Left lung (tissue), 10 donors: ENCODE measurements around the gene KLHL25. TPM values are rescaled to one million over a fixed set of nuclear protein-coding genes. Genes with fewer than 3 reads are reported as not detected.
A peak's percentile ranks its signal among the peaks of the same experiment; 100 is the strongest.

Experiments used
- ATAC-seq: fragments of 200-7000 bp; cut with Tn5 transposase; one replicate; pipeline ENCODE4 v1.9.1; 2020; ENCODE audit warnings: moderate library complexity
- DNase-seq, 4 donors: peaks; one replicate each; pipeline ENCODE4 v3.0.0-alpha.2; 2013 to 2020
- H3K27ac ChIP-seq, 2 donors: fragments of 200-600 bp; sonication (generic) in 1 of 2; one replicate each; pipeline versions ENCODE4 v1.5.0 to v1.8.0; 2020 to 2021
- H3K27me3 ChIP-seq, 2 donors: fragments of 200-600 bp; sonication (generic) in 1 of 2; one replicate each; pipeline versions ENCODE4 v1.5.0 to v1.8.0; 2020 to 2021
- H3K36me3 ChIP-seq, 2 donors: fragments of 200-600 bp; sonication (generic) in 1 of 2; one replicate each; pipeline versions ENCODE4 v1.5.0 to v1.8.0; 2020 to 2021
- H3K4me1 ChIP-seq, 2 donors: fragments of 200-600 bp; one replicate each; pipeline ENCODE4 v1.8.0; 2021
- H3K4me3 ChIP-seq, 2 donors: fragments of 200-600 bp; sonication (generic) in 1 of 2; one replicate each; pipeline versions ENCODE4 v1.5.0 to v1.8.0; 2020 to 2021; ENCODE audit warnings: mild to moderate bottlenecking in 1 of 2
- H3K9me3 ChIP-seq, 2 donors: fragments of 200-600 bp; sonication (generic) in 1 of 2; one replicate each; pipeline versions ENCODE4 v1.5.0 to v1.8.0; 2020 to 2021
- intact Hi-C, 2 donors: fragments of 100-400 bp; cut with DNase I; formaldehyde crosslinking; loops; one replicate each; pipeline versions ENCODE4 v1.11.2 to v1.14.2; 2022
- polyA plus RNA-seq, 6 donors: library from polyadenylated mRNA; unstranded; fragments of 120-200 nt; gene quantifications; one replicate each; pipeline ENCODE4 v1.2.1, GENCODE V29; 2013; ENCODE audit not compliant: insufficient read length in 6 of 6
- total RNA-seq, 2 donors: library from RNA; stranded (reverse); fragmentation: NEBNext Ultra II Directional; extraction: Animal tissue kit (Norgen Biotek cat#: 25700); gene quantifications; one replicate each; pipeline ENCODE4 v1.2.1, GENCODE V29; 2021
- TF ChIP-seq, protein P1 (sequence below), 2 donors: fragments of 200-600 bp; sonication (generic) in 1 of 2; IDR thresholded peaks; one replicate each; pipeline versions ENCODE4 v1.5.0 to v1.8.0; 2021; ENCODE audit warnings: antibody characterized with exemption in 2 of 2
- donor health status: DM: no; HTN: yes; CAD: no.
- donor health status: DM: no; HTN: no; CAD: no.

KLHL25 gene
- total and polyA plus RNA-seq, 8 donors = 4.4 to 7.9 (median 6.0) TPM

DNA sequence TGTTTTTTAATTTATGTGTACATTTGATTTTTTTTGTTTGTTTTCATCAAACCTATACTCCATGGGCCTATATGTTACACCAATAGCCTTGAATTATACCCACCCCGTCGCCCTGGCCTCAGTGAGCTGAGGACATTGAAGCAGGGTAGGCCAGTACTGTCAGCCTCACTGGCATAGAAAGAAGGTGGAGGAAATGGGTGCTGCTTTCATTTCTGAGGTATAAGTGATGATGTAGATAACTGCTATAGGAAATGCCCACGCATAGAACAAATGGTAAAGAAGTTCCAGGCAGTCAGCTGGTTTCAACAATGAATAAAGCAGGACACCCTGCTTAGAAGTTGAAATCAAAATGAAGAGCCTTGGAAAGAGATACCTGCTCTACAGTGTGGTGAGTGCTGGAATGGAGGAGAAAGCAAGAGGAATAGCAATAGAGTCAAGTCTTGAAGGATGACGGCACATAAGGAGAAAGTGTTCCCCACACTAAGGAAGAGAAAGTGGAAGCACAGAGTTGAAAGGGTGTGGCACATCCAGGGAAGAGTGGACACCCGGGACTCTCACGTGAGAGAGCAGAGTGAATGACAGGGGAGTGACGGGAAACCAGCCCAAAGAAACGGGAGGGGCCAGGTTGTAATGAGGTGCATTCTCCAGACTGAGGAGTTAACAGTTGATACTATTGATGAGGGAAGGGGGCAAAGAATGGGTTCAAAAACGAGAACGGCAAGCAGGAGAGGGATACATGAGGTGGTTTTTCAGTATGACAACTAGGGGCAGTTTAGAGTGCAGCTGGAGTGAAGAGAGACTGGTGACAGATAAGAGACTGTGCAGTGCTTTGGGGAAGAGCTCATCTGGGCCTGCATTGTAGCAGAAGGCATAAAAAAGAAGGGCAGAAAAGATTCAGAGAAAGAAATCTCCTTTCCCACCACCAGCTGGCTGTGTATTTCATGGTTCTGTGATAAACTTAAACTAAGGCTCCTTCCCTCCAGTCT is 70.5 kb downstream of the KLHL25 start:
- intact Hi-C loops = no loop called here
- Histone ChIP-seq H3K4me3 (no peak overlapping the region), H3K27me3 (no peaks in the 10 kb centered on the region), H3K9me3 (no peaks in the 10 kb centered on the region), H3K27ac (peak overlapping the region; percentile 37 to 45), H3K36me3 (peaks cover 4 to 100% of the 10 kb centered on the region in 2 donors), H3K4me1 (peaks cover 5 to 17% of the 10 kb centered on the region in 2 donors)
- TF ChIP-seq, protein P1, sequence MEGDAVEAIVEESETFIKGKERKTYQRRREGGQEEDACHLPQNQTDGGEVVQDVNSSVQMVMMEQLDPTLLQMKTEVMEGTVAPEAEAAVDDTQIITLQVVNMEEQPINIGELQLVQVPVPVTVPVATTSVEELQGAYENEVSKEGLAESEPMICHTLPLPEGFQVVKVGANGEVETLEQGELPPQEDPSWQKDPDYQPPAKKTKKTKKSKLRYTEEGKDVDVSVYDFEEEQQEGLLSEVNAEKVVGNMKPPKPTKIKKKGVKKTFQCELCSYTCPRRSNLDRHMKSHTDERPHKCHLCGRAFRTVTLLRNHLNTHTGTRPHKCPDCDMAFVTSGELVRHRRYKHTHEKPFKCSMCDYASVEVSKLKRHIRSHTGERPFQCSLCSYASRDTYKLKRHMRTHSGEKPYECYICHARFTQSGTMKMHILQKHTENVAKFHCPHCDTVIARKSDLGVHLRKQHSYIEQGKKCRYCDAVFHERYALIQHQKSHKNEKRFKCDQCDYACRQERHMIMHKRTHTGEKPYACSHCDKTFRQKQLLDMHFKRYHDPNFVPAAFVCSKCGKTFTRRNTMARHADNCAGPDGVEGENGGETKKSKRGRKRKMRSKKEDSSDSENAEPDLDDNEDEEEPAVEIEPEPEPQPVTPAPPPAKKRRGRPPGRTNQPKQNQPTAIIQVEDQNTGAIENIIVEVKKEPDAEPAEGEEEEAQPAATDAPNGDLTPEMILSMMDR (IDR thresholded peaks at IDR 0.05) = no peak
- DNase-seq (no peak), ATAC-seq (peak; percentile 26)

DNA sequence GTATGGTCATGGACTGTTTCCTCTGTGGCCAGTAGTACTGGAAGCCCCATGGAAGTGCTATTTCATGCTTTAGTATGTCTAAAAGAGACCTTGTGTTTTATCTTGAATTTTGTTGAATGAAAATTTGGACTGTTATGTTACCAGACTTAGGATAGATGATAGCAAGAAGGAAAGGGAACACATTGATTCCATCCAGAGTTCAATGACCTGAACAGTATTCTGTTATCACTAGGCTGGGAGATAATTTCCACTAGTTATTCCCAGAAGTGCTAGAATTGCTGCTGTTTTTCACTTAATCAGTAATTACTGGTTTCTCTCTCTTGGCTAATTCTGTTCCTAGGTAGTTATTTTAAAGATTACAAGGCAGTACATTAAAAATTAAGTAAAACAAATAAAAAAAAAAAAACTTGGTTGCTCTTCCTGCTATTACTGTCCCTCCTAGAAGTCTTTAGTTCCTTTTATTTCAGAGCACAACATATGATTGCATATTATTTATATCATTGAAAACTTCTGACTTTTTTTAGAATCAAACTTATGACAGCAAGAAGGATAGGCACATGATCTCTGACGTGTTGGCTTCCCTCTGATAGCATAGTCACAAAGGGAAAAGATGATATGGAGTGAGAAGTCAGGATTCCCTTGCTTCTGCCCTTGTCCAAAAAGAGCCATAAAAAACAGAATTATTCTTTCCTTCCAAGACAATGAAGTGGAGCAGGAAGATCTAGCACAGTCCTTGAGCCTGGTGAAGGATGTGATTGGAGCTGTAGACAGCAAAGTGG is 72.2 kb downstream of the KLHL25 start:
- intact Hi-C loops = no loop called here
- no peak for DNase-seq
- Histone ChIP-seq H3K27ac (peak overlapping the region in 1 of 2 donors; percentile 3), H3K4me3 (no peak overlapping the region), H3K27me3 (no peaks in the 10 kb centered on the region), H3K36me3 (peaks cover 6 to 100% of the 10 kb centered on the region in 2 donors), H3K9me3 (no peaks in the 10 kb centered on the region), H3K4me1 (peaks cover 5 to 17% of the 10 kb centered on the region in 2 donors)
- TF ChIP-seq, protein P1 (IDR thresholded peaks at IDR 0.05) = no peak
- ATAC-seq = no peak

DNA sequence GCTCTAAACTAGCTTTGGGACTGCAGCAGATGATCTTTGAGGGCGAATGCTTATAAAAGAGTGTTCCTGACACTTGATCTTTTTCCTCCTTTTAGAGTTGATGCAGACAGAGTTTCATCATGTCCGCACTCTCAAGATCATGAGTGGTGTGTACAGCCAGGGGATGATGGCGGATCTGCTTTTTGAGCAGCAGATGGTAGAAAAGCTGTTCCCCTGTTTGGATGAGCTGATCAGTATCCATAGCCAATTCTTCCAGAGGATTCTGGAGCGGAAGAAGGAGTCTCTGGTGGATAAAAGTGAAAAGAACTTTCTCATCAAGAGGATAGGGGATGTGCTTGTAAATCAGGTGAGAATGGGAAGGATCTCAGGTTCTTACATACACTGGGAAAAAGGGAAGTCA is 75.7 kb downstream of the KLHL25 start:
- Histone ChIP-seq H3K4me3 (no peak overlapping the region), H3K27ac (no peak overlapping the region), H3K9me3 (no peaks in the 10 kb centered on the region), H3K4me1 (peaks cover 1 to 2% of the 10 kb centered on the region in 2 donors), H3K36me3 (peaks cover 6 to 100% of the 10 kb centered on the region in 2 donors), H3K27me3 (no peaks in the 10 kb centered on the region)
- intact Hi-C loops = no loop called here
- DNase-seq = no peak
- TF ChIP-seq, protein P1 (IDR thresholded peaks at IDR 0.05) = no peak
- no peak for ATAC-seq

DNA sequence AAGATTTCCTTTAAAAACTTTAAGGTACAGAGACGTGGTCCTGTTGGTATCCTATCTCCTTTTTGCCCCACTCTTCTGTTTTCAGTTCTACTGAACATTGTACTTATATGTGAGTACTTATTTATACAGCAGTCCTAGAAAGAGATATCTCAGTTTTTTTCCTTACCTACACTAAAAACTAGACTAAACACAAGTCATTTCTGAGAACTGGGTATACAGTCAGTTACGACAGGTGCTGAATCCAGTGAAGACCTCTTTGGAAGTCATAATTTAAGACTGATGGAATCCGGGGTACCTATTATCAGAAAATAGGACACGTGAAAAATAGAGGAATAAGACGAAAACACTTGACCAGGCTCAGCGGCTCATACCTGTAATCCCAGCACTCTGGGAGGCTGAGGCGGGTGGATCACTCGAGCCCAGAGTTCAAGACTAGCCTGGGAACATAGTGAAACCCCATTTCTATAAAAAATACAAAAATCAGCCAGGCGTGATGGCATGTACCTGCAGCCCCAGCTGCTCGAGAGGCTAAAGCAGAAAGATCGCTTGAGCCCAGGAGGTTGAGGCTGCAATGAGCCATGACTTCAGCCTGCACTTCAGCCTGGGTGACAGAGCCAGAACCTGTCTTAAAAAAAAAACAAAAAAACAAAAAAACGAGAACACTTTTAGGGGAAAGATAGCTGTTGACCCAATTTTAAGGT is 76.3 kb downstream of the KLHL25 start:
- Histone ChIP-seq H3K36me3 (peaks cover 6 to 100% of the 10 kb centered on the region in 2 donors), H3K27ac (no peak overlapping the region), H3K4me3 (no peak overlapping the region), H3K27me3 (no peaks in the 10 kb centered on the region), H3K9me3 (no peaks in the 10 kb centered on the region), H3K4me1 (no peaks in the 10 kb centered on the region)
- no peak for ATAC-seq
- intact Hi-C loops = no loop called here
- DNase-seq = no peak
- TF ChIP-seq, protein P1 (IDR thresholded peaks at IDR 0.05) = no peak
